Esophagus squamous epithelium (tissue), 4 donors: ENCODE data around the gene DRD2.

Source experiments
- POLR2A ChIP-seq, 4 donors: fragments of 450-650 bp; IDR thresholded peaks; one replicate each; pipeline ENCODE4 v1.6.1; 2017; ENCODE audit warnings: antibody characterized with exemption in 4 of 4, mild to moderate bottlenecking in 4 of 4, moderate library complexity in 3 of 4
- TF ChIP-seq, protein P1 (sequence below), 6 experiments: fragments of 450-650 bp in 4 of 6; fragments of 200-600 bp in 2 of 6; sonication (generic) in 2 of 6; IDR thresholded peaks; one replicate each; pipeline ENCODE4 v1.5.1; 2016 to 2019; ENCODE audit warnings: antibody characterized with exemption in 6 of 6, mild to moderate bottlenecking in 4 of 6, moderate library complexity in 4 of 6

- TF ChIP-seq, protein P1, sequence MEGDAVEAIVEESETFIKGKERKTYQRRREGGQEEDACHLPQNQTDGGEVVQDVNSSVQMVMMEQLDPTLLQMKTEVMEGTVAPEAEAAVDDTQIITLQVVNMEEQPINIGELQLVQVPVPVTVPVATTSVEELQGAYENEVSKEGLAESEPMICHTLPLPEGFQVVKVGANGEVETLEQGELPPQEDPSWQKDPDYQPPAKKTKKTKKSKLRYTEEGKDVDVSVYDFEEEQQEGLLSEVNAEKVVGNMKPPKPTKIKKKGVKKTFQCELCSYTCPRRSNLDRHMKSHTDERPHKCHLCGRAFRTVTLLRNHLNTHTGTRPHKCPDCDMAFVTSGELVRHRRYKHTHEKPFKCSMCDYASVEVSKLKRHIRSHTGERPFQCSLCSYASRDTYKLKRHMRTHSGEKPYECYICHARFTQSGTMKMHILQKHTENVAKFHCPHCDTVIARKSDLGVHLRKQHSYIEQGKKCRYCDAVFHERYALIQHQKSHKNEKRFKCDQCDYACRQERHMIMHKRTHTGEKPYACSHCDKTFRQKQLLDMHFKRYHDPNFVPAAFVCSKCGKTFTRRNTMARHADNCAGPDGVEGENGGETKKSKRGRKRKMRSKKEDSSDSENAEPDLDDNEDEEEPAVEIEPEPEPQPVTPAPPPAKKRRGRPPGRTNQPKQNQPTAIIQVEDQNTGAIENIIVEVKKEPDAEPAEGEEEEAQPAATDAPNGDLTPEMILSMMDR (IDR thresholded peaks at IDR 0.05) = no peak
- no peak for TF ChIP-seq POLR2A (IDR thresholded peaks at IDR 0.05)
Observed at GRCh38 chr11:113514856-113515255, 39.7 kb upstream of the DRD2 start.
